Adipose tissue (tissue), 3 donors: ENCODE measurements around the gene ADGRL1. TPM values are rescaled to one million over a fixed set of nuclear protein-coding genes. Genes with fewer than 3 reads are reported as not detected.

Experiments
- H3K27ac ChIP-seq: one replicate; pipeline ENCODE4 v1.5.1; 2013; ENCODE audit warnings: low read depth, low read length
- WGBS, 3 donors: extraction: QIAGEN DNeasy Blood & Tissue Kit; methylation state at CpG; one replicate each; pipeline ENCODE4 v1.1.7; 2013; 5-methylcytosine and 5-hydroxymethylcytosine counted together
- polyA plus RNA-seq, 3 donors: library from polyadenylated mRNA; stranded (reverse); fragments of 200-250 nt; gene quantifications; one replicate each; pipeline ENCODE4 v1.2.3, GENCODE V29; 2013
- donor health status: healthy with polysubstance abuse.
- donor health status: Bipolar disorder and iron deficiency.
- donor health status: healthy.

The ADGRL1 gene
- polyA plus RNA-seq, 3 donors, result 5.7 to 12.3 (median 11.3) TPM

DNA sequence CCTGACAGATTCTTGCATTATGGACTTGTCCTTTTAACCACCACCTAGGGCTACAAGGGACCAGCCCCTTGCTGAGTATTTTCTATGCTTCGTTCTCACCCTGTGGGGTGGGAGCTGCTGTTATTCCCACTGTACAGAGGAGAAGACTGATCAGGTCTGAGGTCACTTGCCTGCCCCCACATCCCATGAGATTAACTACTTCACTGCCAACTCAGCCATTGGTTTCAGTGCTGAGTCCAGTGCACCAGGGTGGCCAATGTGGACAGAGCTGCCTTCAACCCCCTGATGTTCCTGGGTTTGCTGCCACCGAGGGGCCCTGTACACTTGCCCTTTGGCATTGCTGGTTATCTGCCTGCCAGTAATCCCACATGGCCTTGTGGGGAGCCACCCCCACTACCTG is 95.3 kb downstream of the ADGRL1 start:
- 51 to 62% (median 53%) methylated on average over 2 of the region's 2 CpGs for WGBS, 3 donors
- no peak overlapping the region for H3K27ac ChIP-seq

DNA sequence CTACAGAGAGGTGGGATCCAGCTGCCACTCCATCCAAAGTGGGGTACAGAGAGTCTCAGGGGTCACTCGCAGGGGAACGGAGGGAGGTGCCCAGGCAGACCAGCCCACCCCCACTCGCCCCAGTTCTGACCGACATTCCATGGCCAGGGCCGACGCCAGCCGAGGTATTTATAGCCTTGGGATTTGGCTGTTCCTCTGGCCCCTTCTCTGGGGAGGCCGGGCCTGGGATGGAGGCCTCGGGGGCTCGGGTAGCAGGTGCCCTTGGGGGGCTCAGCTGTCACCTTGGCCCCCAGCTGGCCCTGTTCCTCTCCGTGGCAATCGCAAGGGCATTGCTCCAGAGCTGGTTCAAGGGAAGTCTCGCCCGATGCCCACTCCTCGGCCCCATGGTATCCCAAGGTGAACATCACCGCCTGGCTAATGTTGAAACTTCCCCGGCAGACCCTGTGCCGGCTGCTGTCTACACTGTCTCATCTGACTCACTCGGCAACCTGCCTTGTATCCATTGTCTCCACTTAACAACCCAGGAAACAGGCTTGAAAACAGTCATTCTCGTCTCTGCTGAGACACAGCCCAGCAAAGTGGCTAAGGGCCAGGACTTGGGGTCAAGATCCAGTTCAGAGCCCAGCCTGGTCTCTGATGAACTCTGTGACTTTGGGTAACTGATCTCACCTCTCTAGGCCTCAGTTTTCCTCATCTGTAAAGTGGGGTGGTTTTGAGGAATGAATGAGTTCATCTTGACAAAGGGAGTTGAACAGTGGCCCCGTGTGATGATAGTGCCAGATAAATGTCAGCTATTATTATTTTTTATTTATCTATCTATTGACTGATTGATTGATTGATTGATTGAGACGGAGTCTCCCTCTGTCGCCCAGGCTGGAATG is 98.1 kb downstream of the ADGRL1 start:
- H3K27ac ChIP-seq, result no peak overlapping the region
- 62 to 80% (median 72%) methylated on average over 23 of the region's 23 CpGs for WGBS, 3 donors

DNA sequence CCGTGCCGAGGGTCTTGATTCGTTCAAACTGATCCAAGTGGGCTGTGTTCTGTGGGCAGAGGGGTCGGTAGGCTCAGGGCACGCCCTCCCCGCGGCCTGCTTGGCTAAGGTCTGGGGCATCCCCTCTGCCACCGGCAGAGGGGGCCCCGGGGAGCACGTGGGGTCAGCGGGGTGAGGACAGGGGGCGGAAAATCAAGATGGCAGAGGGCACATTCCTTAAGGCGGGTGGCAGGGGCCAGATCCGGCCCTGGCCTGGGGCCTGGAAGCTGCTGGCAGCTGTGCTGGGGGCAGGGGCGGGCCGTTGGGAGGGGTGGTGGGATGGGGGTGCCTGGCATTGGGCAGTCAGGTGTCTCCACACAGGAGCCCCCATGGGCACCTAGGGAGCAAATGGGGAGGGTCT is 99.1 kb downstream of the ADGRL1 start:
- no peak overlapping the region for H3K27ac ChIP-seq
- 89 to 95% (median 92%) methylated on average over 13 to 16 of the region's 16 CpGs for WGBS, 3 donors

DNA sequence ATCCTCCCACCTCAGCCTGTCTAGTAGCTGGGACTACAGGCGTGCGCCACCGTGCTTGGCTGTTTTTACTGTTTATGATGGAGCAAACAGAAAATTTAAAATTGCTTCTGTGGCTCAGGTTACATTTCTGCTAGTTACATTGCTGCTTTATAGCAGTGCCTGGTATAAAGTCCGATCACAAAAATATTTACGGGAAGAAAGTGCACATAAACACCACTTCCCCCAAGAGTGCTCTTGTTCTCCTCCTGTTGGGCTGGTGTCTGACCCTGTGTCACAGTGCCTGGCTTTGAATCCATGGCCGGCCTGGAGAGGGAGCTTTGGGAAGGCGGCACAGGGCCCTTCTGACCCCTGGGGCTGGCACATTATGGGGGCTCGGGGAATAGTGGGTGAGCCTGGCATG is 100.3 kb downstream of the ADGRL1 start:
- H3K27ac ChIP-seq, result no peak overlapping the region
- WGBS, 3 donors, result 83 to 95% (median 89%) methylated on average over 8 of the region's 8 CpGs

DNA sequence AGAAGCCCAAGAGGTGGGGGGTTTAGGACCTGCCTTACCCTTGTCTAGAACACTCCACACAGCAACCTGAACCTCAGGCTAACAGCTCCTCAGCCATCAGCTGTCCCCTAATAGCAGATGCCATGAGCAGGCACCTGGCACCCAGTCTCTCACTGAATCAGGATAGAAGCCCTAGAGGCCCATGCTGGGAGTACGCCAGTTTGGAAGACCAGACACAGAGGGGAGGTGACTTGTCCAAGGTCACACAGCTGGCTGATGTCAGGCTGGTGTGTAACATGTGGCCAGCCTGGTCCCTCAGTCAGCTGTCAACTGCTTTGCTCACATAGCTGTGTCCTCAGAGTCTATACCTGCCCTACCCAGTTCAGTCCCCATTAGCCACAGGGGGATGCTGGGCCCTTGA is 102.7 kb downstream of the ADGRL1 start:
- H3K27ac ChIP-seq, result no peak overlapping the region
- 78 to 100% (median 95%) methylated on average over 1 of the region's 1 CpG for WGBS, 3 donors

DNA sequence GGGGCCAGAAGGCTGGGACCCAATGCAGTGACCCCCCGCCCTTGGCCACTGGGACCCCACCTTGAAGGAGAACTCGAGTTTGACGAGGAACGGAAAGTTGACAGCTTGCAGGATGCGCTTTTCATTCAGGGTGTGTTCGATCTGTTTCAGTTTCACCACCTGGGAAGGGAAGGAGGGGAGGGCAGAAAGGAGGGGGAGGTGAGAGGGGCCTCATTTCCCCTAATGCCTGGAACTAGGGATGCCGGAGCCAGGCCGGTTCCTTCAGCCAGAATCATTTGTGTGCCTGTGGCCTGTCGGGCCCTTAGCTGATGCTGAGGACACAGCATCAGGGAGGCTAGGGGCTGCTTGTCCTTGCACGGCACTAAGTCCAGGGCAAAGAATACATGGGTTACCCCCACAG is 103.2 kb downstream of the ADGRL1 start:
- no peak overlapping the region for H3K27ac ChIP-seq
- 79 to 89% (median 79%) methylated on average over 10 of the region's 10 CpGs for WGBS, 3 donors

DNA sequence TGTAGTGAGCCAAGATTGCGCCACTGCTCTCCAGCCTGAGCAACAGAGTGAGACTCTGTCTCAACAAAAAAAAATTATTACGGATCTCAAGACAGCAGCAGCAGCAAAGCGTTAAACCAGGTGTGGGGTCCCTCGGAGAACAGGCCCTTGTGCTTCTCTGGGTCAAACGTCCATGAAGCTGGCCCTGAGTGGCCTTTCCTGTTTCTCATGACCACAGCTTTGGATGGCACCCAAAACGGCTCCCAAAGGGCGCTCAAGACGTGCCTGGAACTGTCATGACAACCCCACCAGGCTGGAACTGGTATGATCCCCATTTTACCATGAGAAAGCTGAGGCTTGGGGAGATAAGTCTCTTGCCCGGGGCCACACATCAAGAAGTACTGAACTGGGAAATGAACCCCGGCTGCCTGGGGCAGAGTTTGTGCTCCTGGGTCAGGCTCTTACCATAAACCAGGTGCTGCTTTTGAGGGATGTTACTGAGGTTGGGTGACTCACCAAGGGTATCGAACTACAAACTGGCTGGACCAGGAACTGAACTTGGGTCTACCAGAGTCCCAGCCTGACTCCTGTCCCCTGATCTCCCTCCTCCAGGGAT is 103.8 kb downstream of the ADGRL1 start:
- H3K27ac ChIP-seq, result no peak overlapping the region
- 65 to 84% (median 66%) methylated on average over 11 of the region's 11 CpGs for WGBS, 3 donors

DNA sequence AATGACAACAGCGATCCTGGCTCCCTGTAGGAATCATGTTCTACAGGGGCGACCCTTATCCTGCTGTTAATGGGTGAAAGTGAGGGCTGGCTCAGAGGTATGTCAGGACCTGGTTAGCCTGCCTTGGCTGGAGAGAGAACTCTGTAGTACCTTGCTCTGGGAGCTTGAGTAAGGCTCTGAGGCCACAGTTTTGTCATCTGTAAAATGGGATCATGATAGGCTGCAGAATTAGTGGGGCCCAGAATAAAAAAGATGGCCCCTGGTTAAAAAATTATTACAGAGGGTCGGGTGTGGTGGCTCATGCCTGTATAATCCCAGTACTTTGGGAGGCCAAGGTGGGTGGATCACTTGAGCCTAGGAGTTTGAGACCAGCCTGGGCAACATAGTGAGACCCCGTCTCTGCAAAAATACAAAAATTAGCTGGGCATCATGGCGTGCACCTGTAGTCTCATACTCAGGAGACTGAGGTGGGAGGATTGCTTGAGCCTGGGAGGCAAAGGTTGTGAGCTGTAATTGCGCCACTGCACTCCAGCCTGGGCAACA is 104.9 kb downstream of the ADGRL1 start:
- H3K27ac ChIP-seq, result no peak overlapping the region
- WGBS, 3 donors, result 91 to 97% (median 97%) methylated on average over 6 of the region's 6 CpGs

Other genes with a start within 250 kb of the ADGRL1 start
- gene RFX1, start 199.8 kb downstream of the ADGRL1 start, polyA plus RNA-seq, result 1 to 10 TPM; 4.4 to 5.8 (median 4.4) TPM
- not detected for gene RLN3, start 178.0 kb downstream of the ADGRL1 start, polyA plus RNA-seq
- gene IL27RA, start 174.4 kb downstream of the ADGRL1 start, polyA plus RNA-seq, result 1 to 10 TPM; 2.7 to 8.5 (median 2.9) TPM
- gene PALM3, start 144.1 kb downstream of the ADGRL1 start, polyA plus RNA-seq, result 1 to 10 TPM in 2 of 3 donors, under 1 TPM in 1; 0.45 to 9.9 (median 1.9) TPM
- 10 to 100 TPM in 1 of 3 donors, 1 to 10 TPM in 2; 2.3 to 13.2 (median 3.8) TPM for gene MISP3, start 133.4 kb downstream of the ADGRL1 start, polyA plus RNA-seq
- not detected for gene C19orf67, start 120.4 kb downstream of the ADGRL1 start, polyA plus RNA-seq
- 10 to 100 TPM; 20.0 to 28.6 (median 24.4) TPM for gene SAMD1, start 115.4 kb downstream of the ADGRL1 start, polyA plus RNA-seq
- 10 to 100 TPM; 29.8 to 95.5 (median 73.2) TPM for gene PRKACA, start 88.4 kb downstream of the ADGRL1 start, polyA plus RNA-seq
- 1 to 10 TPM in 1 of 3 donors, under 1 TPM in 2; 0.40 to 1.8 (median 0.71) TPM for gene ASF1B, start 69.6 kb downstream of the ADGRL1 start, polyA plus RNA-seq
- 10 to 100 TPM; 17.3 to 42.1 (median 38.6) TPM for gene ADGRE5, start 175.3 kb upstream of the ADGRL1 start, polyA plus RNA-seq
- gene DDX39A, start 213.2 kb upstream of the ADGRL1 start, polyA plus RNA-seq, result 10 to 100 TPM; 27.3 to 76.8 (median 65.3) TPM
- 10 to 100 TPM; 35.8 to 99.0 (median 66.4) TPM for gene PKN1, start 227.1 kb upstream of the ADGRL1 start, polyA plus RNA-seq